A549 (cell line): ENCODE measurements around the gene CCNA1. TPM values are rescaled to one million over a fixed set of nuclear protein-coding genes. Genes with fewer than 3 reads are reported as not detected.

ENCODE experiments used
- ATAC-seq, 2 experiments: fragments of 200-7000 bp in 1 of 2; fragments of >200 bp in 1 of 2; cut with Nextera tagmentation in 1 of 2; cut with Tn5 transposase in 1 of 2; 3 replicates each; pipeline versions ENCODE4 v1.8.0 to v1.9.1; 2018 to 2020; ENCODE audit warnings: mild to moderate bottlenecking in 1 of 2, moderate library complexity in 1 of 2
- CTCF ChIA-PET: fragments of 300-600 bp; sonication (Branson Sonifier 250); formaldehyde crosslinking; extraction: SDS; loops from one replicate; lab custom pipeline; 2021; ENCODE audit warnings: antibody characterized with exemption, inconsistent platforms; lab: Yijun Ruan, JAX
- POLR2A ChIA-PET: fragments of 350-600 bp; formaldehyde crosslinking; extraction: SDS; loops from one replicate; lab custom pipeline; 2021; ENCODE audit warnings: antibody characterized with exemption, inconsistent platforms; lab: Yijun Ruan, JAX
- DNase-seq, 2 experiments: peaks; one replicate each; pipeline versions ENCODE4 v3.0.0 to v3.0.0-alpha.2; 2011 to 2016; ENCODE audit warnings: low read depth in 1 of 2, low spot score in 1 of 2
- FAIRE-seq: peaks from 2 replicates; lab custom pipeline; 2011; peaks lifted over from hg19 to GRCh38; lab: Jason Lieb, UNC
- H3K27ac ChIP-seq, 2 experiments: fragments of >200 bp; sonication (Bioruptor Twin); formaldehyde crosslinking; 3 replicates each; pipeline ENCODE4 v1.5.1; 2016 to 2017
- H3K4me1 ChIP-seq: fragments of >200 bp; sonication (Bioruptor Twin); formaldehyde crosslinking; 3 replicates; pipeline ENCODE4 v1.6.1; 2016
- H3K4me2 ChIP-seq: fragments of >200 bp; sonication (Bioruptor Twin); formaldehyde crosslinking; 3 replicates; pipeline ENCODE4 v1.6.1; 2016
- H3K4me3 ChIP-seq: fragments of >200 bp; sonication (Bioruptor Twin); formaldehyde crosslinking; 3 replicates; pipeline ENCODE4 v1.5.1; 2016
- H3K9me3 ChIP-seq: fragments of >200 bp; sonication (Bioruptor Twin); formaldehyde crosslinking; 3 replicates; pipeline ENCODE4 v1.6.1; 2016
- FOSB ChIP-seq: fragments of 250-450 bp; sonication (Bioruptor Pico); IDR thresholded peaks from 2 replicates; pipeline ENCODE4 v1.5.0; 2020; ENCODE audit warnings: mild to moderate bottlenecking, moderate library complexity
- HOXA7 ChIP-seq: fragments of 250-450 bp; sonication (Bioruptor Pico); IDR thresholded peaks from 2 replicates; pipeline ENCODE4 v1.5.0; 2020; ENCODE audit warnings: mild to moderate bottlenecking, moderate library complexity
- HOXB5 ChIP-seq: fragments of 250-450 bp; sonication (Bioruptor Pico); IDR thresholded peaks from 2 replicates; pipeline ENCODE4 v1.5.0; 2020; ENCODE audit warnings: mild to moderate bottlenecking, moderate library complexity
- TP53 ChIP-seq: fragments of 250-450 bp; sonication (Bioruptor Pico); IDR thresholded peaks from 2 replicates; pipeline ENCODE4 v1.5.0; 2021; ENCODE audit warnings: mild to moderate bottlenecking, moderate library complexity
- polyA plus RNA-seq, 4 experiments: library from polyadenylated mRNA; depleted of rRNA in 3 of 4; stranded (reverse); fragments of >200 nt; fragmentation: RNase III in 1 of 4; extraction: RNeasy Plus Mini Kit Qiagen cat#74134 plus additional on column Dnase treatment in 1 of 4; gene quantifications; 2 replicates in 3 of 4; 3 replicates in 1 of 4; pipeline ENCODE4 v1.2.3, GENCODE V29; 2011 to 2017

The CCNA1 gene
- polyA plus RNA-seq, 2 of the 4 experiments (the other 2 are of a cell fraction) = 0.21 TPM; not detected in 1

- ATAC-seq (no peak), FAIRE-seq (no peak)
Observed at GRCh38 chr13:36490055-36490454, 57.8 kb downstream of the CCNA1 start.

More at GRCh38 chr13:36490055-36490454, 57.8 kb downstream of the CCNA1 start:
- no peaks in the 10 kb centered on the region for H3K9me3 ChIP-seq
- CTCF ChIA-PET = no interaction called here
- H3K4me3 ChIP-seq = no peak overlapping the region
- TF ChIP-seq HOXB5 (no peak), HOXA7 (no peak), FOSB (no peak), TP53 (CRISPR knock-in tag) (no peak)
- no peak overlapping the region for H3K27ac ChIP-seq
- H3K4me1 ChIP-seq = no peaks in the 10 kb centered on the region
- no peak for DNase-seq
- no peak overlapping the region for H3K4me2 ChIP-seq
- POLR2A ChIA-PET = no interaction called here

Other genes with a start within 250 kb of the CCNA1 start
- gene SOHLH2, start 217.9 kb upstream of the CCNA1 start, polyA plus RNA-seq (2011; rRNA removed) = 0.14 and 0.15 TPM in 2 replicates
- 0.04 TPM in 1 of 3 replicates, not detected in the others for gene SOHLH2, start 217.9 kb upstream of the CCNA1 start, polyA plus RNA-seq (2017; fragmentation: RNase III; extraction: RNeasy Plus Mini Kit Qiagen cat#74134 plus additional on column Dnase treatment)
- 1.4 and 2.0 TPM in 2 replicates for gene CCDC169, start 134.7 kb upstream of the CCNA1 start, polyA plus RNA-seq (2011; rRNA removed)
- 1.0 to 1.7 TPM (median 1.3 TPM) in 3 replicates for gene CCDC169, start 134.7 kb upstream of the CCNA1 start, polyA plus RNA-seq (2017; fragmentation: RNase III; extraction: RNeasy Plus Mini Kit Qiagen cat#74134 plus additional on column Dnase treatment)
- gene SPART, start 86.1 kb upstream of the CCNA1 start, polyA plus RNA-seq (2011; rRNA removed) = 36.8 and 37.0 TPM in 2 replicates
- 33.9 to 40.2 TPM (median 34.3 TPM) in 3 replicates for gene SPART, start 86.1 kb upstream of the CCNA1 start, polyA plus RNA-seq (2017; fragmentation: RNase III; extraction: RNeasy Plus Mini Kit Qiagen cat#74134 plus additional on column Dnase treatment)
- not detected in 2 replicates for gene SERTM1, start 241.5 kb downstream of the CCNA1 start, polyA plus RNA-seq (2011; rRNA removed)
- gene SERTM1, start 241.5 kb downstream of the CCNA1 start, polyA plus RNA-seq (2017; fragmentation: RNase III; extraction: RNeasy Plus Mini Kit Qiagen cat#74134 plus additional on column Dnase treatment) = not detected in 3 replicates